PFSK-1 (cell line): ENCODE measurements around the gene GPD2.

Experiments
- FOXP2 ChIP-seq: optimal IDR thresholded peaks from 2 replicates; pipeline ENCODE3; 2011; ENCODE audit warnings: borderline replicate concordance, control low read depth, inconsistent platforms; ENCODE audit not compliant: insufficient read depth; ENCODE audit errors: extremely low read length, extremely low read depth
- POLR2AphosphoS5 ChIP-seq: IDR thresholded peaks from 2 replicates; pipeline ENCODE4 v1.6.1; 2012; ENCODE audit warnings: low read depth, mild to moderate bottlenecking, control low read depth, low read length, moderate library complexity
- REST ChIP-seq, 2 experiments: IDR thresholded peaks; 2 replicates each; pipeline versions ENCODE4 v1.6.1 to v1.8.0; 2011 to 2012; ENCODE audit warnings: low read depth in 2 of 2, low read length in 2 of 2, control low read depth in 1 of 2, inconsistent platforms in 1 of 2, mild to moderate bottlenecking in 1 of 2, moderate library complexity in 1 of 2; ENCODE audit not compliant: insufficient read depth in 1 of 2
- SIN3A ChIP-seq: IDR thresholded peaks from 2 replicates; pipeline ENCODE4 v1.6.1; 2012; ENCODE audit warnings: mild to moderate bottlenecking, low read length, moderate library complexity, borderline replicate concordance; ENCODE audit not compliant: insufficient read depth
- TAF1 ChIP-seq: IDR thresholded peaks from 2 replicates; pipeline ENCODE4 v1.6.1; 2012; ENCODE audit warnings: low read length, control low read depth, borderline replicate concordance; ENCODE audit not compliant: insufficient read depth

Gene GPD2

DNA sequence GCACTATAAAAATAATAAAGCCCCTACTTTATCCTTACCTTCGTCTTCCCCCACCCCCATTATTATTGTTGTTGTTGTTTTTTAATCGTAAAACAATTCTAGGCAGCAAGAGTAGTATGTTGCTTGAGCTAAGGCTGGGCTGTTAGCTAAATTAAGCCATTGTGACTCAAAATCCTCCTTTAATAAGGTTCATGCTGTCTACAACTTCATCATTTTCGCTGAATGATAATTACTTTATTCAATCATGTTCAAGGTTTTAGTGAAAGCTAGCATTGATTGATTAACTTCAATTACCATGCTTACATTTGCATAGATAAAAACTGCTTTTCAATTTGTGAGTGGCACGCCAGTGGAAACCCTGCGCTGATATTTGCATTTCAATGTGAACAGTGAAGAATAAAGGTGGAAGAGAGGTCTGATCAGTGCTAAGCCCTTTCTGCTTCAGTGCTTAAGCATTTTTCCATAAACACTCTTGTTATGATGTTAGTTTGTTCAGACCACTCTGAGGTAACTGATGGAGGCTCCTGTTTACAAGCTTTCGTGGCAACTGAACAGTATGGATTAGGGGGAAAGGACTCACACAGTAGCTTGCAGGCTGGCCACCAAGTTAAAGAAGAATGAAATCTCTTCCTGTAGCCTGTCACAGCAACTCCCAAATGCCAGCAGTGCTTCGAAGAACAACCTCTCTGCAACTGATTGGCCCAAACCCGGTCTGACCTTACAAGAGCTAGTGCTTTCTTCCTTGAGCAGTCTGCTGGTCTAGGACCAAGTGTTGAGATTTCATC lies 156.8 kb downstream of the GPD2 start:
- TF ChIP-seq FOXP2 (no peak), POLR2AphosphoS5 (no peak), SIN3A (no peak), TAF1 (no peak), REST (IDR thresholded peaks at IDR 0.05; ENCODE audit: insufficient read depth in 1 of 2, low read depth in 2 of 2, low read length in 2 of 2) (no peak)

- TF ChIP-seq REST (IDR thresholded peaks at IDR 0.05; ENCODE audit: insufficient read depth in 1 of 2, low read depth in 2 of 2, low read length in 2 of 2) (no peak), TAF1 (no peak), SIN3A (no peak), POLR2AphosphoS5 (no peak), FOXP2 (no peak)
Measured at GRCh38 chr2:156593594-156593921, 157.4 kb downstream of the GPD2 start.

DNA sequence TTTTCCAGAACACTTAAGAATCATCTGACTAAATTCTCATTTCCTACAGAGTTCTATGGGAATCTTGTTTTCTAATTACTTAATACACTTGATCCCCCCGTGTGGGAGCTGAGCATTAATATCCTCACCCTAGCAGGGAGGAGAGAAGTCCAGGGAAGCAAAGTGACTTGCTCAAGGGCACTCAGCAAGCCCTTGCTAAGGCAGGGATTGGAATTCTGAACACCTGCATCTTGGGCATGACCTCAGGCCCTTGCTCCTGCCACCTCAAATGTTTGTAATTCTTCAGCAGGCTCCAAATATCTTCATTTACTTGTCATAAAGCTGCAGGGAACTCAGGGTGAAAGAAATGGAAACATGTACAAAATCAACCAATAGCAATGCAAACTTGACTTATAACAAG lies 162.4 kb downstream of the GPD2 start:
- TF ChIP-seq REST (IDR thresholded peaks at IDR 0.05; ENCODE audit: insufficient read depth in 1 of 2, low read depth in 2 of 2, low read length in 2 of 2) = no peak
- TF ChIP-seq SIN3A = no peak
- no peak for TF ChIP-seq POLR2AphosphoS5
- TF ChIP-seq FOXP2 = no peak
- no peak for TF ChIP-seq TAF1

GRCh38 chr2:156600196-156600595 lies 164.0 kb downstream of the GPD2 start:
- TF ChIP-seq TAF1 (no peak), FOXP2 (no peak), SIN3A (no peak), POLR2AphosphoS5 (no peak), REST (IDR thresholded peaks at IDR 0.05; ENCODE audit: insufficient read depth in 1 of 2, low read depth in 2 of 2, low read length in 2 of 2) (no peak)

DNA sequence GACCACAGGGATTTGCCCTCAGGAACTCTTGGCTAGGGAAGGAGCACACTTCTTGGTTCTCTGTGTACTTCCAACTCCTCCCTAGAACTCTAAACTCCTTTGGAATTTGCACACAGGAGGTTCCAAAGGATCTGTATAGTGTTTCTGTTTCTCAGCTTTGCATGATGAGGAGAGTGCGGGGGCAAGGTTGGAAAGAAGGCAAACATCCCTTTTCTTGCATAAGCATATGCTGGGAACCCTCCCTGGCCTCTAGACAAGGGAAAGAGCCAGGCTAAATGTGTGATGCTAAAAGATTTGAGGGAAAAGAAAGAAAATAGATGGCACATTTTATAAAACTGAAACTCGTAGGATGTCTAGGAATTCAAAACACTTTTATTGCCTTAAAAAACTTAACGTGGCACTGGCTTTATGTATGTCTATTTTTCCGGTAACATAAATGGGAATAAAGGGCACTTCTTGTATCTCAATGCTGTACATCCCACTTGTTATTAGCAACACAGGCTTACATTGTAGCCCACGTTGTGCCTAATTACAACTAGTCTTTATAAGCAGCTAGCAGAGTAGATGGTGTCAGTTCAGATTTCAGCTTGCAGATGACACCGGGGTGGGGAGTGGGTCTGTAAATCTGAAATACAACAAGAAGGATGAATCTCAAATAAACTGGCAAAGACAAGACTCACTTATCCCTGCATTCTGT lies 165.8 kb downstream of the GPD2 start:
- TF ChIP-seq TAF1 (no peak), SIN3A (no peak), POLR2AphosphoS5 (no peak), REST (IDR thresholded peaks at IDR 0.05; ENCODE audit: insufficient read depth in 1 of 2, low read depth in 2 of 2, low read length in 2 of 2) (no peak), FOXP2 (no peak)
